ENCODE measurements around the gene EEF2K.
A peak's percentile ranks its signal among the peaks of the same experiment; 100 is the strongest.
"Not testable (repeated sequence)": the region's sequence is repeated elsewhere in the genome, so short reads cannot be mapped to it uniquely, and the experiment has no call there.

Gene EEF2K

DNA sequence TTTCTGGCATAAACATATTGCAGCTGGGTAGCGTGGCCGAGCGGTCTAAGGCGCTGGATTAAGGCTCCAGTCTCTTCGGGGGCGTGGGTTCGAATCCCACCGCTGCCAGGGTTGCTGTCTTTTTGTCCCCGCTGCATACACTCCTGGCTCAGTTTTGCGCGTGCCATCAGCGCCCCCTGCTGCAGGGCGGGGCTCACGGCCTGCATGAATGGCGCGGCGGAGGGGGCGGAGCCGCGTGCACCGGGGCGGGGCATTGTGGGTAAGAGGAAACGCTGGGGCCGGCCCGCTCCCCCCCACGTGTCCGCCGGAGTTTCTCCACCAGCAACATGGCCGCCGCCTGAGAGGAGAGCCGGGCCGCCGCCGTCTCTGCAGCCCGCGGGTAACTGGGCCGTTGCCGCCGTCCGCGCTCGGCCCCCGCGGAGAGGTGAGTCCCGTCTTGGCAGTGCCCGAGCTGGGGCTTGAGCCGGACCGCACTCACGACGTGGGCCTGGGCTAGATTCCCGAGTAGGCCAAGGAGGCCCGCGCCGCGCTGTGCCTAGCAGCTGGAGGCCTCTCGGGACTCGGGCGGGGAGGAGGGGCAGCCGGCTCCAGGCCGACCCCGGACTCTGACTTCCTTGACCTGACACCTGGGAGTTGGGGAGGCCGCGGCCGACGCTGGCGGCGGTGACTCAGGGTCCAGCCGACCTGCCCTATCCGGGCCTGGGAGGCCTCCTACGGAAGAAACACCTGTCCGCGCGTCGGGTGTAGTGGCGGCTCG, 91.2 kb downstream of the EEF2K start, which contains the start of gene POLR3E:
Gene POLR3E, plus strand, starts transcription at position 296 of the 757 bp plus-strand sequence. CDS start 5,560 bp downstream, outside the sequence.
- ChIA-PET POLR2A (interaction anchor here (1.6 kb wide), 1 partner anchor 98 kb away, joined by 4 read pairs; no protein-coding TSS in a partner anchor), CTCF (interaction anchor here (0.6 to 11.3 kb wide), 8 partner anchors 15 to 108 kb away, joined by 3 to 200 read pairs (median 7); partner anchors contain the start of gene EEF2K)
- H3K4me3 ChIP-seq (ENCODE audit: low read depth, low read length): peak within 1 kb of the TSS; percentile 88
- TF ChIP-seq, protein P1, sequence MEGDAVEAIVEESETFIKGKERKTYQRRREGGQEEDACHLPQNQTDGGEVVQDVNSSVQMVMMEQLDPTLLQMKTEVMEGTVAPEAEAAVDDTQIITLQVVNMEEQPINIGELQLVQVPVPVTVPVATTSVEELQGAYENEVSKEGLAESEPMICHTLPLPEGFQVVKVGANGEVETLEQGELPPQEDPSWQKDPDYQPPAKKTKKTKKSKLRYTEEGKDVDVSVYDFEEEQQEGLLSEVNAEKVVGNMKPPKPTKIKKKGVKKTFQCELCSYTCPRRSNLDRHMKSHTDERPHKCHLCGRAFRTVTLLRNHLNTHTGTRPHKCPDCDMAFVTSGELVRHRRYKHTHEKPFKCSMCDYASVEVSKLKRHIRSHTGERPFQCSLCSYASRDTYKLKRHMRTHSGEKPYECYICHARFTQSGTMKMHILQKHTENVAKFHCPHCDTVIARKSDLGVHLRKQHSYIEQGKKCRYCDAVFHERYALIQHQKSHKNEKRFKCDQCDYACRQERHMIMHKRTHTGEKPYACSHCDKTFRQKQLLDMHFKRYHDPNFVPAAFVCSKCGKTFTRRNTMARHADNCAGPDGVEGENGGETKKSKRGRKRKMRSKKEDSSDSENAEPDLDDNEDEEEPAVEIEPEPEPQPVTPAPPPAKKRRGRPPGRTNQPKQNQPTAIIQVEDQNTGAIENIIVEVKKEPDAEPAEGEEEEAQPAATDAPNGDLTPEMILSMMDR (IDR thresholded peaks at IDR 0.05; ENCODE audit: insufficient read depth, low read length, missing control alignments): peak; percentile 96
- DNase-seq (ENCODE audit: low read depth, low spot score): peak; percentile 77

GRCh38 chr16:22297871-22298733, 92.0 kb downstream of the EEF2K start:
- CTCF ChIA-PET: interaction anchor here (0.7 to 11.3 kb wide), 6 partner anchors 10 to 109 kb away, joined by 3 to 200 read pairs (median 8); partner anchors contain the start of gene EEF2K
- peak overlapping the region; percentile 88 for H3K4me3 ChIP-seq (ENCODE audit: low read depth, low read length)
- TF ChIP-seq, protein P1 (IDR thresholded peaks at IDR 0.05; ENCODE audit: insufficient read depth, low read length, missing control alignments): no peak
- POLR2A ChIA-PET: interaction anchor here (1.6 kb wide), 1 partner anchor 99 kb away, joined by 4 read pairs; no protein-coding TSS in a partner anchor
- DNase-seq (ENCODE audit: low read depth, low spot score): peak; percentile 92

GRCh38 chr16:22299036-22299435, 93.0 kb downstream of the EEF2K start:
- ChIA-PET CTCF (interaction anchor here (1.3 to 11.3 kb wide), 6 partner anchors 12 to 288 kb away, joined by 3 to 200 read pairs (median 10); partner anchors contain the start of gene EEF2K), POLR2A (interaction anchor here (1.6 kb wide), 1 partner anchor 100 kb away, joined by 4 read pairs; no protein-coding TSS in a partner anchor)
- DNase-seq (ENCODE audit: low read depth, low spot score): no peak
- TF ChIP-seq, protein P1 (IDR thresholded peaks at IDR 0.05; ENCODE audit: insufficient read depth, low read length, missing control alignments): no peak
- H3K4me3 ChIP-seq (ENCODE audit: low read depth, low read length): no peak overlapping the region

GRCh38 chr16:22300427-22301071, 94.5 kb downstream of the EEF2K start:
- POLR2A ChIA-PET: no interaction called here
- no peak for DNase-seq (ENCODE audit: low read depth, low spot score)
- TF ChIP-seq, protein P1 (IDR thresholded peaks at IDR 0.05; ENCODE audit: insufficient read depth, low read length, missing control alignments): peak; percentile 82
- CTCF ChIA-PET: interaction anchor here (0.6 to 11.3 kb wide), 43 partner anchors 9 to 1132 kb away, joined by 3 to 200 read pairs (median 4); partner anchors contain the start of genes EEF2K and MOSMO
- H3K4me3 ChIP-seq (ENCODE audit: low read depth, low read length): no peak overlapping the region

DNA sequence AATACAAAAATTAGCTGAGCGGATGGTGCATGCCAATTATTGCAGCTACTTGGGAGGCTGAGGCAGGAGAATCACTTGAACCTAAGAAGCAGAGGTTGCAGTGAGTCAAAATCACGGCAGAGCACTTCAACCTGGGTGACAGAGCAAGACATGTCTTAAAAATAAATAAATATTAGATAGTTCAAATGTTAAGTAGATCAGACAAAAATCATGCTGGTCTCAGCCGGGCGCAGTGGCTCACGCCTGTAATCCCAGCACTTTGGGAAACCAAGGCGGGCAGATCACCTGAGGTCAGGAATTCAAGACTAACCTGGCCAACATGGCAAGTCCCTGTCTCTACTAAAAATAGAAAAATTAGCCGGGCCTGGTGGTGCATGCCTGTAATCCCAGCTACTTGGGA, 95.3 kb downstream of the EEF2K start:
- CTCF ChIA-PET: interaction anchor here (1.0 to 11.3 kb wide), 15 partner anchors 10 to 303 kb away, joined by 3 to 200 read pairs (median 7); partner anchors contain the start of gene EEF2K
- DNase-seq (ENCODE audit: low read depth, low spot score); POLR2A ChIA-PET; H3K4me3 ChIP-seq (ENCODE audit: low read depth, low read length): not testable (repeated sequence)

GRCh38 chr16:22302776-22303363, 96.8 kb downstream of the EEF2K start:
- POLR2A ChIA-PET: no interaction called here
- H3K4me3 ChIP-seq (ENCODE audit: low read depth, low read length): no peak overlapping the region
- DNase-seq (ENCODE audit: low read depth, low spot score): no peak
- CTCF ChIA-PET: interaction anchor here (1.4 to 11.3 kb wide), 4 partner anchors 9 to 106 kb away, joined by 4 to 200 read pairs (median 92); partner anchors contain the start of gene EEF2K
- TF ChIP-seq, protein P1 (IDR thresholded peaks at IDR 0.05; ENCODE audit: insufficient read depth, low read length, missing control alignments): no peak

All from AG04449 (cell line).